Hypothalamus (tissue), 51 donors: ENCODE measurements around the gene LRIG2.
"Not testable (repeated sequence)": the region's sequence is repeated elsewhere in the genome, so short reads cannot be mapped to it uniquely, and the experiment has no call there.

Experiments used
- DNase-seq, 51 donors: peaks; one replicate each; lab custom pipeline; 2025; lab: John Stamatoyannopoulos, UW

Gene LRIG2, protein sequence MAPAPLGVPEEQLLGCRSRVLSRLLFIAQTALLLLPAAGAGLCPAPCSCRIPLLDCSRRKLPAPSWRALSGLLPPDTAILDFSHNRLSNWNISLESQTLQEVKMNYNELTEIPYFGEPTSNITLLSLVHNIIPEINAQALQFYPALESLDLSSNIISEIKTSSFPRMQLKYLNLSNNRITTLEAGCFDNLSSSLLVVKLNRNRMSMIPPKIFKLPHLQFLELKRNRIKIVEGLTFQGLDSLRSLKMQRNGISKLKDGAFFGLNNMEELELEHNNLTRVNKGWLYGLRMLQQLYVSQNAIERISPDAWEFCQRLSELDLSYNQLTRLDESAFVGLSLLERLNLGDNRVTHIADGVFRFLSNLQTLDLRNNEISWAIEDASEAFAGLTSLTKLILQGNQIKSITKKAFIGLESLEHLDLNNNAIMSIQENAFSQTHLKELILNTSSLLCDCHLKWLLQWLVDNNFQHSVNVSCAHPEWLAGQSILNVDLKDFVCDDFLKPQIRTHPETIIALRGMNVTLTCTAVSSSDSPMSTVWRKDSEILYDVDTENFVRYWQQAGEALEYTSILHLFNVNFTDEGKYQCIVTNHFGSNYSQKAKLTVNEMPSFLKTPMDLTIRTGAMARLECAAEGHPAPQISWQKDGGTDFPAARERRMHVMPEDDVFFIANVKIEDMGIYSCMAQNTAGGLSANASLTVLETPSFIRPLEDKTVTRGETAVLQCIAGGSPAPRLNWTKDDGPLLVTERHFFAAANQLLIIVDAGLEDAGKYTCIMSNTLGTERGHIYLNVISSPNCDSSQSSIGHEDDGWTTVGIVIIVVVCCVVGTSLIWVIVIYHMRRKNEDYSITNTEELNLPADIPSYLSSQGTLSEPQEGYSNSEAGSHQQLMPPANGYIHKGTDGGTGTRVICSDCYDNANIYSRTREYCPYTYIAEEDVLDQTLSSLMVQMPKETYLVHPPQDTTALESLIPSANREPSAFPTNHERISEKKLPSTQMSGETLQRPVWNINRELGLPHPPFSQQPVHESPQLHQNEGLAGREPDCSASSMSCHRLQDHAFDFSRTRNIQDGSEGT

DNA sequence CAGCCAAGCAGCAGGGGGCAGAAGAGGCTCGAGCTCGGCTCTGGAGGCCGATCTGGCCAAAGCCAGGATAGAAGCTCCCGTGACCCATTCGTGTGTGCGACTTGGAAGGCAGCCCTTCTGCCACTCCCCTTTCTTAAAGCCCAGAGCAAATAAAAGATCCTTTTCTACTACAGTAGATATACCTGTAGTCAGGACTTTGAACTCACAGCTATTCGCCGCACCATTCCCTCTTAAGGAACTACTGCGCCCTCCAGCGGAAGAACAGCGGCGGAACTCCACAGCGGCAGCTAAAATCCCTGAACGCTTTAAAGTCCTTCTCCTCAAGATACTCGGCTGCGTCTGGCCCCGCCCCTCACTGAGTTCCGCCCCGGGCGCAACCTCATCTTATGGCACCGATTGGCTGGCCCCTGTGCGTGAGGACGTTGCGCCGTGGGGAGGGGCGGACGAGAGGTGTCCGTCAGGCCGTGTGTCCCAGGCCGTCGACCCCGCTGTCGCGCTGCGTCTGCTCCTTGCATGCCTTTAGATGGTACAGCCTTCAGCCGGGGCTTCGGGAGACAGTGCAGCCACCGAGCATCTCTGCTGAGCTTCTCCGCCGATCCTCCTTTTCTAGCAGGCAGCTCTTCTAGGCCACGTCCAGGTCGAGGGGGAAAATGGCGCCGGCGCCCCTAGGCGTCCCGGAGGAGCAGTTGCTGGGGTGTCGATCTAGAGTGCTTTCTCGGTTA lies at the start of gene LRIG2:
Gene LRIG2, plus strand, starts transcription at position 442 of the 722 bp plus-strand sequence. Its CDS starts 209 bp downstream, at position 651.
- DNase-seq: peak; percentile 69 to 99 (median 94)

- DNase-seq: not testable (repeated sequence)
Measured at GRCh38 chr1:113023316-113023715, 49.7 kb upstream of the LRIG2 start.

DNA sequence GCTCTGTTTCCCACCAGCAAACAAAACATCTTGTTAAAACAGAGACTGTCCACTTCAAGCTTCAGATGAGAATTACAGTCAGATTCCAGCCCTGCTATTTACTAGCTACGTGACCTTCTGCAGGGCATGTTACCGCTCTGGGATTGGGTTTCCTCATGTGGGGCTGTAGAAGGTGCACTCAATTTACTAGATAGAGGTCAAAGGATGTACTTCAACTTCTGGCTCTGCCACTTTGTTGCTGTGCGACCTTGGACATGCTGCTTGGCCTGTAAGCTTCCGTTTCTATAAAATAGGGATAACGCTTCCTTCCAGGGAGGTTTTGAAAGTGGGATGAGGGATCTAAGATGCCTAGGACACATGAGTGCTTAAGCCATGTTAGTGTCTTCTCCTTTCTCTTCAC lies 46.0 kb upstream of the LRIG2 start:
- DNase-seq: no peak

DNA sequence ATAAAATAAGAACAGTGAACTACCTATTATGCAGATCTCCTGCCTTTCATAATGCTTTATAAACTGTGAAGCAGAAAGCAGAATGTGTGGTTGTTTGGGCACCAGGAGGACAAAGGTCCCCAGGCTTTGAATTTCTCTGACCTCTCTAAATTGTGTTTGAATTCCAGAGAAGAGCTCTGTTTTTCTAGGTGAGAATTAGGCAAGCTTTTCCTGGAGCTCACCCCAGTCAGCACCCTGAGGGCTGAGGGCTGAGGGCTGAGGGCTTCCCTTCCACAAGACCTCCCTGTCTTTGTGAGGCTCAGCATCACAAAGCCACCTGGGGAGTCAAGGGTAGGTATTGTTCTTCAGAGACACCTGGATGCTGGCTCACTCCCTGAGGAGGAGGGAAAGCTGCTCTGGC lies 45.5 kb upstream of the LRIG2 start:
- DNase-seq: no peak

DNA sequence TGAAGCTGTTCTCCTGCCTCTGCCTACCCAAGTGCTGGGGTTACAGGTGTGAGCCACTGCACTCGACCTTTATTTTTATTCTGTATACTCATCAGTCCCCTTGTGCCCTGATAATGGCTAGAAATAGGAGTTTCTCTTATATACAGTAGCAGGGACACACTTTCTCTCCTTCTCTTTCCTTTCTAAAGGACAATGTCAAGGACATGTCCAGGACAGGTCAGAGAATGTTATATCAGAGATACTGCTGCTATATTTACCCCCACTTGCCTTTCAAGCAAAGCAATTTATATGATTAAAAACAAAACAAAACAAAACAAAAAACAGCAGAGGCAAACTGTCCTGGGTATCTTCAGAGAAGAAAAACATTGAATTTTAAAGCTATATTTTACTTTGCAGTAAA lies 43.2 kb upstream of the LRIG2 start:
- DNase-seq: no peak

DNA sequence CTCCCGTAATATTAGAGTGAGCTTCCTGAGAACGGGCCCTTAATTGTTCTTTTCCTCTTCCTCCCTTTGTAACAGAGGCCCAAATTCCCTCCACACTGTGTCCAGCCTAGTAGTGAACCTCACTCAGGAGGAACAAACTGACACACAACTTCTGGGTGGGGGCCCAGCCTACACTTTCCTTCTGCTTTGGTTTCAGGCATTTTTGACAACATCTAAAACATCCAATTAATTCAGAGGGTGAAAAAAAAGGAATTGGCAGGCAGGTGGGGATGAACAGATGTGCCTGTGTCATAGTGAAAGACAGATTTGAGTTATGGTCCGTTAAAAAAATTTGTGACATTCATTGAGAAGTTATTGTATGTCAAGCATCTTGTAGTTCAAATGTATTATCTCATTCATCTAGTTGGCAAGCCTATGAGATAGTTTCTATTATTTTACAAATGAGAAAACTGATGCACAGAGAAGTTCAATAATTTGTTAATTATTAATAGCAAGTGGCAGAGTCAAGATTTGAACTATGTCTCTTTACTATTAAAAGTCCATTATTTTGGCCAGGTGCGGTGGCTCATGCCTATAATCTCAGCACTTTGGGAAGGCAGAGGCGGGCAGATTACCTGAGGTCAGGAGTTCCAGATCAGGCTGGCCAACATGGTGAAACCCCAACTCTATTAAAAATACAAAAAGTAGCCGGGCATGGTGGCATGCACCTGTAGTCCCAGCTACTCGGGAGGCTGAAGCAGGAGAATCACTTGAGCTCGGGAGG lies 41.6 kb upstream of the LRIG2 start:
- no peak for DNase-seq

GRCh38 chr1:113035086-113035485 lies 37.9 kb upstream of the LRIG2 start:
- DNase-seq: no peak

DNA sequence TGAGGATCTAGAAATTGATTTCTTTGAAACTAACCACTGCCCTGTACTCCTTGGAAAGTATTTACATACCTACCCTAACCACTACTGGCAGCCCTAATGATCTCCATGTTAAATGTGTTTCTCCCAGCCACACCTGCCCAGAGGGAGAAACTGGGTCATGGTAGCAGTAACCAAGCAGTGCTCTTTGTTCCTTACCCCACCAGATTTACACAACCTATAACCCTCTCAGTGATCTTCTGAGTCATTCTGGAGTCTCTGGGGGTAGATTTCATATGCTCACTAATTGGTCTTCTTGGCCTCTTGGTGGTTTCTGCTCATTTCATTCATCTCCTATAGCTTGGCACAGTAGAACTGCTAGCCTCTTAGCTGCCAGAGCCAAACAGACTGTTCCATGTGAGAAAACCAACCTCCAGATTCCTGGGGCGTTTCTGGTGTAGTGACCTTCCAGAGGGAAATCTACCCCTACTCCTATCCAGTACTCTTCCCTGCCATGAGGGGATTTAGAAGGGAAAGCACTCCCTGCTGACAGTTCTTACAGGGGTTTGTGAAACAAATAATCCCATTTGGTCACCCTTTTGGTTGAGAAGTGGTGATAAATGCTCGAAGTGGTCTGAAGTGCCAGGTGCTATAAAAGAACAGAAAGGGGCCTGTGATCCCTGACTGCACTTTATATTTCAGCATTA lies 36.2 kb upstream of the LRIG2 start:
- no peak for DNase-seq

DNA sequence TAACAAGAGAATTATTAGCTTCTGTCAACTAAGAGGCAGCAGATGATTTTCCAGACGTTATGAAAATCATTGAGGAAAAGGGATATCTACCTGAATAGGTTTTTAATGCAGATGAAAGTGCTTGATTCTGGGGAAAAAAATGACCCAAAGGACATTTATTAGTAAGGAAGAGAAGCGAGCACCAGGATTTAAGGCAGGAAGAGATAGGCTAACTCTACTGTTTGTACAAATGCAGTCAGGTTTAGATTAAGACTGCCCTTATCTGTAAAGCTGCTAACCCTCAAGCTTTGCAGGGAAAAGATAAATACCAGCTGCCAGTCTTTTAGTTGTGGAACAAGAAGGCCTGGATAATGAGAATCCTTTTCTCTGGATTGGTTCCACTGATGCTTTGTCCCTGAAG lies 33.0 kb upstream of the LRIG2 start:
- no peak for DNase-seq

DNA sequence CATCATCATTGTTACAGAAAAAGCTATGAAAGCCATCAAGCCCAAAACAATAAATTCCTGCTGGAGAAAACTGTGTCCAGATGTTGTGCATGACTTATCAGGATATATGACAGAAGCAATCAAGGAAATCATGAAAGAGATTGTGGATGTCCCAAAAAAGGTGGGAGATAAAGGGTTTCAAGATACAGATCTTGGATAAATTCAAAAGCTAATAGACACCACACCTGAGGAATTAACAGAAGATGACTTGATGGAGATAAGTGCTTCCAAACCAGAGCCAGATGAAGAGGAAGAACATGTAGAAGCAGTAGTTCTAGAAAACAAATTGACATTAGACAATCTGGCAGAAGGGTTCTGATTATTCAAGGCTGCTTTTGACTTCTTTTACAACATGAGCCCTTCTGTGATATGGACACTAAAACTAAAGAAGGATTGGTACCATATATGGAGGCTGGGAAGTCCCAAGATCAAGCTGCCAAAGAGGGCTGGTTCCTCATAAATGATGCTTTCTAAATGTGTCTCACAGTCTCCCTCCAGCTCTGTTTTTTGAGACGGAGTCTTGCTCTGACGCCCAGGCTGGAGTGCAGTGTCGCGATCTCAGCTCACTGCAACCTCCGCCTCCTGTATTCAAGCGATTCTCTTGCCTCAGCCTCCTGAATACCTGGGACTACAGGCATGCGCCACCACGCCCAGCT lies 32.1 kb upstream of the LRIG2 start:
- DNase-seq: no peak

DNA sequence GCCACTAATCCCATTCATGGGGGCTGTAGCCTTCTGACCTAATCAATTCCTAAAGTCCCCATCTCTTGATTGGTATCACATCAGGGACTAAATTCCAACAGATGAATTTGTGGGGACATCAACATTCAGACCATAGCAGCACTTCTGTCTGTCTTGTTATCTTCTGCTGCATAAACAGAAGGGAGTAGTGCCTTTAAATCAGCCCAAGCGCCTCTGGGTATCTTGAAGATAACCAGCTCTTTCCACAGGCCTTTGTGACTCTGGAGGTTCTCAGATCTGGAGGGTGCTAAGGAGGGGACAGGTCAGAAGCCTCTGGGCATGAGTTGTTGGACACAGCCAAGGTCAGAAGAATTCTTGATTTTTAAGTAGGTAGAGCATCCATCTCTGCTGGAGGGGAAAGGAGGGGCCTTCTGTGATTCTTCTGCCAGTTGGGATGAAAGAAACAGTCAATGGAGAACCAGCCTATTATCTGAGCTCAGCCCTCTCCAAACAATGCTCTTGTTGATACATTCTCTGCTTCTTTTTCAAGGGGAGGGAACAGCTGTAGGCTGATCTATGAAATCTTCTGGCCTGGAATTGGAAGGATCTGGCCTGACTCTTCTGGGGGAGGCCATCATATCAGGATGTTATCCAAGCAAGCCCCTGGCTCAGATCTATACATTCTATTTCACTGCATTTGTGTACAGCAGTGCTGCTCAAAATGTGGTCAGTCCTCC lies 31.3 kb upstream of the LRIG2 start:
- DNase-seq: peak in 20 of 51 donors; percentile 6 to 78 (median 27)

GRCh38 chr1:113042285-113043143 lies 30.5 kb upstream of the LRIG2 start:
- peak in 47 of 51 donors; percentile 6 to 85 (median 58) for DNase-seq

- not testable (repeated sequence) for DNase-seq
Measured at GRCh38 chr1:113043144-113043488, 29.9 kb upstream of the LRIG2 start.

DNA sequence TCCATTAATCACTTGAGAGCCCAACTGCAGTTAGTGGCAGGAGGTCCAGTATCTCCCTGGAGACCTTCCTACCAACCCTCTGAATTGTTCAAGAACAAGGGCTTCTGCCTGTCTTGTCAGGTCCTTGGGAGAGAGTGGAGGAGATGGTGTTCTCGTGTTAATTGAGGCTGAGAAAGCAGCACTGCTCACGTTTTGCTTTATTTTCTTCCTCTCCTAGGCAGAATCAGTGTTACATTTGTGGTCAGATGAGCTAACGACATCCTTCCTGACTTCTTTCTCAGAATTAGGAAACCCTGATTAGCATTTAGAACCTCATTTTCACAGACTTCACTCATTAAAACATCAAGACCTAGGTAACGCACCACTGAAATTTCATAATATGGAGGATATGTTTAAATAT lies 26.4 kb upstream of the LRIG2 start:
- no peak for DNase-seq

- no peak for DNase-seq
Measured at GRCh38 chr1:113048064-113048463, 24.9 kb upstream of the LRIG2 start.

DNA sequence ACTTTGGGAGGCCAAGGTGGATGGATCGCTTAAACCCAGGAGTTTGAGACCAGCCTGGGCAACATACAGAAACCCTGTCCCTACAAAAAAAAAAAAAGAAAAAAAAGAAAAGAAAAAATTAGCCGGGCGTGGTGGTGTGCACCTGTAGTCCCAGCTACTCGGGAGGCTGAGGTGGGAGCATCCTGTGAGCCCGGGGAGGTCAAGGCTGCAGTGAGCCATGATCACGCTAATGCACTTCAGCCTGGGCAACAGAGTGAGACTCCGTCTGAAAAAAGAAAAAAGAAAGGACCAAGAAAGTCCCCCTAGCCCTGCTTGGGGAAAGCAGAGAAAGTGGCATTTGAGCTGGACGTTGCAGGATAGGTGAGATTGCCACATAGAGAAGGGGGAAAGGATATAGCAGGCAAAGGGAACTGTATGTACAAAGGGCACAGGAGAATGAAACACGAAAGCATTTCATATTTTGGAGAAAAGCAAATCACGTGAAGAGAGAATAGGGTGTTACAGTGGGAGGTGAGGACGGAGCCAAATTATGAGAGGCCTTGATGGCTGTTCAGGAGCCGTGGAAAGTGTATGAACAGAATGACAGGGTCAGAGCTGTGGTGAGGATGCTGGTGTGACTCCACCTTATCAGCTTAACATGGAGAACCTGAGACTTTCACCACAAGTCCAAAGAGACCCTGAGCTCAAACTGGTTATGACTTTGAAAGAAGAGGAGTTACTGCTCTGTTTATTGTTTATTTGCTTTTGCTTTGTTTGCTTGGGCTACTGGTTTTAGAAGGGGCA lies 19.5 kb upstream of the LRIG2 start:
- no peak for DNase-seq
